HG03139 (cell line): Measurements from ENCODE around the gene PABPN1.
"Not testable (repeated sequence)": the region's sequence is repeated elsewhere in the genome, so short reads cannot be mapped to it uniquely, and the experiment has no call there.

Experiments used
- ATAC-seq: cut with Tn5 transposase; IDR thresholded peaks from one replicate; pipeline ENCODE4 v1.9.1; 2021; ENCODE audit not compliant: unreplicated experiment

The PABPN1 gene

GRCh38 chr14:23301288-23301968 lies 19.8 kb upstream of the PABPN1 start:
- peak; percentile 72 for ATAC-seq

DNA sequence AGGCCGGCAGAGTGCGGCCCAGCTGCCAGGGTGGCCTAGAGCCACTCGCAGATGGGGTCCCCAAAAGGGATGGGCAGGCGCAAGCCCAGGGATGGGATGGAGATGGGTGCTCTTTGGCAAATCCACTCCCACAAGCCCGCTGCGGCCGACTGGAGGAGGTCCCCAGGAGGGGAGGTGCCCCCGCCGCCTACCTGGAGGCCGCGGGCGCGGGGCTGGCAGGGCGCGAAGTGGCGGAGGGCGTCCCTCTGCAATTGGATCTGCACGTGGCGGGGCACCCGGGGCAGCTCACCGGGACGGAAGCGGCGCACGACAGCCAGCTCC lies 19.3 kb upstream of the PABPN1 start:
- ATAC-seq: peak; percentile 7

- ATAC-seq: peak; percentile 23
These were observed 18.7 kb upstream of the PABPN1 start, which contains the start of gene PPP1R3E for GRCh38 chr14:23302290-23303225. Gene PPP1R3E (minus strand): TSS chr14:23302859. CDS start chr14:23302576, 283 bp downstream.

DNA sequence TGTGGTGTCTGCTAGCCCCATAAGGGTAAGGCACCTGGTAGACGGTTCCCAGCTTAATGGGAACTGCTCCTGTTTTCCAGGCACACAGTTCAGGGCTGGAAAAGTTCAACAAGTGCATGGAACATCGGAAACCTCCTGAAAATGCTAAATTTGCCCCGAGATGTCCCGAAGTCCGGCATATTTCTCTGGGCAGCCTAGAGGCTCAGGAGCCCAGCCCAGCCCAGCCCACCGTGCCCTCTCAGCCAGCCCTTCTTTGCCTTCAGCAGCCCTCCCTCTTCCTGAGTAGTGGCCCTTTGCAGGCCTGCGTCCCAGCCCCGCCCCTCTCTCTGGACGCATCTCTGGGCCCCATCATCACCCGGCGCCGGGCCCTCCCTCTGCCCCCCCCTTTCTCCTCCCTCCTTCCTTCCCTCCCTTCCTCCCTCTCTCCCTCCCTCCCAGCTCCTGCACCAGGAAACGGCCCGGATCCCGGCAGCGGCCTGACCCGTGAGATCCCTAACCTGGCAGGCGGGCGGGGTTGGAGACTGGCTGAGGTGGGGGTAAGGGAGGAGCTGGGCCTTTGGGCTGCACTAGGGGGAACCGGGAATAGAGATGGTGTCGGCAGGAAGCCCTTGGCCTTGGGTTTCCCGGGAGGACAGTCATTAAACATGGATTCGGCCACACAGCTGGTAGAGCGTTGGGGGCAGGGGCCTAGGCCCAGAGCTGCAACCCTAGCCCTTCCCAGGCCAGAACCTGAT lies 14.7 kb upstream of the PABPN1 start, which contains the start of gene BCL2L2:
BCL2L2 (plus strand) TSS at position 422 of the 734 bp plus-strand sequence. CDS start 935 bp downstream, outside the sequence.
- ATAC-seq: no peak

- no peak for ATAC-seq
These were observed 14.1 kb upstream of the PABPN1 start for GRCh38 chr14:23307146-23307530.

GRCh38 chr14:23307687-23308644 lies 13.3 kb upstream of the PABPN1 start:
- ATAC-seq: no peak

GRCh38 chr14:23308721-23309445 lies 12.4 kb upstream of the PABPN1 start:
- ATAC-seq: no peak

- ATAC-seq: no peak
These were observed 10.7 kb upstream of the PABPN1 start for GRCh38 chr14:23310546-23310945.

- no peak for ATAC-seq
These were observed 5.0 kb upstream of the PABPN1 start for GRCh38 chr14:23316300-23316699.

DNA sequence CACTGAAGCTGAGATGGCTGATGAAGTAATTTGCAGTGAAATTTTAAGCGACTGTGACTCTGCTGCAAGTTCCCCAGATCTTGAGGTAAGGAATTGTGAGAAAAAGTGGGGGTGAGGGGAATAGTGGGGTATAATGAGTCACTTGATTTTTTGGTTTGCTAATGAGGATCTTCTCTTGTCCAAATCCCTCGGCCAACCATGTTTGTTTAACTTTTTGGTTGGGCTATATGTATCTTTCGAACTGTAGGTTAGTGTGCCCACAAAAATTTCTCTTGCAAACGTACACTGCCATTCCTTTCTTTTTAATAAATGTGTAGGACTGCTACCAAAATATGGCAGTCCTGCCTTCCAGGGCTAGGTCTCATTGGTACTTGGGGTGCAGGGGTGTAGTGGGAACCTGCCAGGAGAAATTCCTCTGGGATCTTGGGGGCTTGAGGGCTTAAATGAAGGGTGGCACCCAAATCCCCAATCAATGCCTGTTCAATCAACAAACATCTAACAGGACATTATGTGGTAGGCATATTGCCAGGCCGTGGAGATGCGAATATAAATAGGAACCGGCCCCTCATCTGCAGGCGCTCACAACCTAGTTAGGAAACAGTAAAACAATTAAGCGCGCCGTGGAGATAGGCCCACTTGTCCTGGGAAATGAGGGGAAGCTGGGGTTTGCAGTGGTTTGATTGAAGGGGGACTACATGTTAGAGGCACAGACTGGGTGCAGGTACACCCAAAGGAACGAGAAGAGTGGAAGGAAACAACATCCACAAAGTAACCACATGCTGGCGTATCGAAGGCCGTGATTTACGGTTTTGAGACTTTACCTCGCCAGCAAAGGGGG lies 1.3 kb upstream of the PABPN1 start:
- ATAC-seq: no peak

GRCh38 chr14:23321572-23322547 lies 603 bp downstream of the PABPN1 start:
- no peak for ATAC-seq

GRCh38 chr14:23322568-23323517 lies 1.6 kb downstream of the PABPN1 start:
- no peak for ATAC-seq

DNA sequence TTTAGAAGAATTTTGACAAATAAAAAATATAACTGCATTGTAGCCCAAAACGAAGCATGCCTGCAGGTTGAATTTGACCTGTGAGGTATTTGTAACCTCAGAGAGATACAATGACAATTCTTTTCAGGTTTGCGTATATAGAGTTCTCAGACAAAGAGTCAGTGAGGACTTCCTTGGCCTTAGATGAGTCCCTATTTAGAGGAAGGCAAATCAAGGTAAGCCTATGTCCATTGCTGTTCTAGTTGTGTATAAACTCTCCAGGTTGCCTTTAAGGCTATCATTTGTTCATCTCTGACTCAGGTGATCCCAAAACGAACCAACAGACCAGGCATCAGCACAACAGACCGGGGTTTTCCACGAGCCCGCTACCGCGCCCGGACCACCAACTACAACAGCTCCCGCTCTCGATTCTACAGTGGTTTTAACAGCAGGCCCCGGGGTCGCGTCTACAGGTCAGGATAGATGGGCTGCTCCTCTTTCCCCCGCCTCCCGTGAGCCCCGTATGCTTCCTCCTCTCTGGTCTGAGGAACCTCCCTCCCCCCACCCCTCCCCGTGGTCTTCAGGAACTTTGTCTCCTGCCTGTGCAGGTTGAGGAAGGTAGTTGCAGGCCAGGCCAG lies 2.7 kb downstream of the PABPN1 start:
- ATAC-seq: no peak

DNA sequence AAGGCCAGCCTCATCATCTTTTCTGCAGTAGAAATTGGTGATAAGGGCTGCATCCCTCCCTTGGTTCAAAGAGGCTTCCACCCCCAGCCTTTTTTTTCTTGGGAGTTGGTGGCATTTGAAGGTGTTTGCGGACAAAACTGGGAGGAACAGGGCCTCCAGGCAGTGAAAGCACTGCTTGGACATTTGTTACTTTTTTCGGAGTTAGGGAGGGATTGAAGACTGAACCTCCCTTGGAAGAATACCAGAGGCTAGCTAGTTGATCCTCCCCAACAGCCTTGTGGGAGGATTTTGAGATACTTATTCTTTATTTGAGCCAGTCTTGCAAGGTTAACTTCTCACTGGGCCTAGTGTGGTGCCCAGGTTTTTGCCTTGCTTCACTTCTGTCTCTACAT lies 3.2 kb downstream of the PABPN1 start:
- no peak for ATAC-seq

- no peak for ATAC-seq
These were observed 3.7 kb downstream of the PABPN1 start for GRCh38 chr14:23324993-23325392.

DNA sequence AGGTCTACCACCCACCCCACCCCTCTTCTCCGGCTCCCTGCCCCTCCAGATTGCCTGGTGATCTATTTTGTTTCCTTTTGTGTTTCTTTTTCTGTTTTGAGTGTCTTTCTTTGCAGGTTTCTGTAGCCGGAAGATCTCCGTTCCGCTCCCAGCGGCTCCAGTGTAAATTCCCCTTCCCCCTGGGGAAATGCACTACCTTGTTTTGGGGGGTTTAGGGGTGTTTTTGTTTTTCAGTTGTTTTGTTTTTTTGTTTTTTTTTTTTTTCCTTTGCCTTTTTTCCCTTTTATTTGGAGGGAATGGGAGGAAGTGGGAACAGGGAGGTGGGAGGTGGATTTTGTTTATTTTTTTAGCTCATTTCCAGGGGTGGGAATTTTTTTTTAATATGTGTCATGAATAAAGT lies 4.5 kb downstream of the PABPN1 start:
- ATAC-seq: not testable (repeated sequence)
